GM21381 (cell line): ENCODE measurements around the gene EMC9.

Experiments used
- ATAC-seq: cut with Tn5 transposase; IDR thresholded peaks from one replicate; pipeline ENCODE4 v1.9.1; 2021; ENCODE audit warnings: mild to moderate bottlenecking, moderate library complexity; ENCODE audit not compliant: unreplicated experiment

EMC9 gene

DNA sequence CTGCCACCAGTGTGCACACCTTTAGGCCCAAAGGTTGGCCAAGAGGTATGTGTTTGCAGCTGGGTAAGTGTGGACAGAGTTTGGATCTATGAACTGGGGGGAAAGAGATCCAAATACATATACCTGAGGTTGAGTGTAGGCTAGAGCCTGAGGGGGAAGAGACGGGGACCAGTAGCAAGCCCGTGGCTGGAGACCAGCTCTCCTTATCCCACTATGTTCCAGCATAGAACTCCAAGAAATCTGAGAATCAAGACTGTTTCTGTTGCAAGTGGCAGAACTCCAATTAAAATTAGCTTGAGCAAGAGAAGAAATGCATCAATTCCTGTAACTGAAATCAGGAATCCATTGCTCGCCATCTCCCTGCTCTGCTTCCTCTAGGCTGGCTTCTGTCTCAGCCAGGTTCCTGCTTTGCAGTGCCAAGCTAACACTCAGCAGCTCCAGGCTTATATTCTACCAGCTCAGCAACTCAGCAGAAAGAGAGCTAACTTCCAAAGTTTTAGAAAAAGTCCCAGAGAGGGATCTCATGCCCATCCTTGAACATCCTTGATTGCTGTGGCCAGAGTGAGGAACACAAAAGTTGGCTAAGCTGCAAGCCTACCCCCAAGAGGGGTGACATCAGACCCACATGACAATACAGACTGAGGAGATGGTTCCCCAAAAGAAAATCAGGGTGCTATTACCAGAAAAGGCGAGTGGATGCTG, 48.7 kb downstream of the EMC9 start:
- no peak for ATAC-seq

DNA sequence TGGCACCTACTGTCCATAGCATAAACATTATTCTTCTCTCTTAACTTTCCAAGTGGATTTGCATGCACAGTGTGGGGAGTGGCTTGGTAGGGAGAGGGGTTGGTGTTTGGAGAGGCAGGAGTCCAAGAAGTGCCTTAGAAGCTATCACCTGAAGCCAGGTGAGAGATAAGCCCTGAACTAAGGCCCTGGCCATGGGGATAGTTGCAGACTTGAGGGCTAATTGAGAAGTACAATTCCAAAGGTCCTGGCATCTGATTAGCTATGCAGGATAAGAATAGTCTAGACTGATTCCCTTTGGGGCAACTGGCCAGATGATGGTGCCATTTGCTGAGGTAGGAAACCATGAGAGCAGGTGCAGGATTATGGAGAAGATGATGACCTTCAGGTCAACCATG, 49.3 kb downstream of the EMC9 start:
- no peak for ATAC-seq

DNA sequence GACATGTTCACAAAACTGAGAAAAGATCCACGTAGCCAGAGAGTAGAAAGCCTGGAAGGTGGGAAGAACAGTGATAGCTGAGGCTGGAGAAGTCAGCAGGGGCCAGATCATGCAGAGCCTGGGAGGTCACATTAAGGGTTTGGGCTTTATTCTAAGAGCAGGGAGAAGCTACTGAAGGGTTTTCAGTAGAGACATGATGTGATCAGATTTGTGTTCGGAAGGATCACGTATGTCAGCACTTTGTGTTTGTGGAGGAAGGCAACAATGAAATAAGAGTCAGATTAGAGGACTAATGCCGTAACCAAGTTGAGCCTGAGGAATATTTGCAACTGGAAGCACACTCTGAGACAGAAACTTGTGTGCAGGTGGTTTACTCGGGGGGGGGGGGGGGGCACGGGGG, 51.5 kb downstream of the EMC9 start:
- no peak for ATAC-seq
